C1 segment of cervical spinal cord (tissue), 14 donors: ENCODE data around the gene CNTN6.

Experiments
- DNase-seq, 14 donors: peaks; one replicate each; lab custom pipeline; 2025; lab: John Stamatoyannopoulos, UW

CNTN6 gene

GRCh38 chr3:1172644-1173043 lies 79.8 kb downstream of the CNTN6 start:
- peak in 1 of 14 donors; percentile 82 for DNase-seq

GRCh38 chr3:1179146-1179545 lies 86.3 kb downstream of the CNTN6 start:
- no peak for DNase-seq

DNA sequence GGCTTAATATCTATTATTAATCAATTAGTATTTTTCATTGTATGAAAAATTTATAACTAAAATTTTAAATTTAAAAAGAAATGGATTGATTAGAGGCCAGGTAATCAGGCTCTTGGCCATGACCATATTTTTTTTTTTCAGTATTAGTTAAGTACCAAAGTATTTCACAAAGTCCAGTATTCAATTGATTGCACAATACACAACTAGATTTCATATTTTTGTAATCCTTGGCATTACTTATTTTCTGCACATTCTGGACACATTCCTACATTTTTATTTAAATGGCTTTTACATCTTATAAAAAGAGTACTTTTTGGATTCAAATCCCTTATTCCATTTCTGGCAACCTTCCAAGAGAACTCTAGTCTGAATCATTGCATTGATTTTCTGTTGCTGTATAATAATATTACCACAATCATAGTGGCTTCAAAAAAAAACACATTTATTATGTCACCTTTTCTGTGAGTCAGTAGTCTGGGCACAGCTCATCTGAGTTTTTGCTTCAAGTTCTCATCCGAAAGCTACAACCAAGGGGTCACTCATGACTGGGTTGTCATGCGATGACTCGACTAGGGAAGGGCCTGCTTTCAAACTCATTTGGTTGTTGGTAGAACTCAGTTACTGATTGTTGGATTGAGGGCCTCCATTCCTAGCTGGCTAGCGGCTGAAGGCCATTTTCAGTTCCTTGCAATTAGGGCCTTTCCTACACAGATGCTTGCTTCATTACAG lies 90.7 kb downstream of the CNTN6 start:
- no peak for DNase-seq

- no peak for DNase-seq
These were observed 97.7 kb downstream of the CNTN6 start for GRCh38 chr3:1190569-1190968.

GRCh38 chr3:1191026-1191425 lies 98.2 kb downstream of the CNTN6 start:
- DNase-seq, result no peak

GRCh38 chr3:1195947-1196346 lies 103.1 kb downstream of the CNTN6 start:
- no peak for DNase-seq

- DNase-seq, result no peak
These were observed 104.2 kb downstream of the CNTN6 start for GRCh38 chr3:1197051-1197450.

GRCh38 chr3:1200371-1200770 lies 107.5 kb downstream of the CNTN6 start:
- DNase-seq, result no peak

DNA sequence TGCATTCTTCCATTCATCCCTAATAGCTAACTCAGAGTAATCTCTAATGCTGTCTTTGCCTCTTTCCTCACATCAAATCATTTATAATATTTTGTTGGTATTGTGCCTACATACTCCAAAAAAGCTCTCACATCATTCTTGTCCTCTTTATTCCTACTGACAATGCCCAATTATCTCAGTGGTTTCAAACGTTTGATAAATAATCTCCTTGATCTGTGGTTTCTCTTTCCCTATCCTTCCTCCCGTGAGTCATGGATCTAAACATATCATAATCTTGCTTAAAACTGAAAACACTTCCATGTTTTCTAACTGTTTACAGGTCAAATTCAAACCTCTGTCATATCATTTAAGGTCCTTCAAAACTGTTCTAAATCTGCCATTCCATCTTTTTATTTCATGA lies 115.1 kb downstream of the CNTN6 start:
- no peak for DNase-seq

- DNase-seq, result no peak
These were observed 122.1 kb downstream of the CNTN6 start for GRCh38 chr3:1214933-1215332.

DNA sequence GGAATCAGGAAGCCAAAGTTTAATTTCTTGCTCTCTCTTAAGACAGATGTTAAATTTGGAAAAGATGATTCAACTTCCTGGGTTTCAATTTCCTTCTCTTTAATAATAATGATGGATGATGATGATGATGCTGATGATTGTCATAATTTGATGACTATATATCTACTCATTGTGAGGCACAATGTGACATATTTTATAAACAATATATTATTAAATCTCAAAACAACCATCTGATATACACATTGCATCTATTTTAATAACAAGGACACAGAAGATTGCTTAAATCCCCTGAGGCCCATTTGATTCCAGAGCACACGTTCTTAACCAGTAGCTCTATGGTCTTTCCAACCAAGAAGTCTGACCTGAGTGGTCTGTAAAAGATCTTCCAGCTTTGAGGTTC lies 124.0 kb downstream of the CNTN6 start:
- DNase-seq, result no peak

GRCh38 chr3:1227111-1227510 lies 134.3 kb downstream of the CNTN6 start:
- DNase-seq, result no peak

DNA sequence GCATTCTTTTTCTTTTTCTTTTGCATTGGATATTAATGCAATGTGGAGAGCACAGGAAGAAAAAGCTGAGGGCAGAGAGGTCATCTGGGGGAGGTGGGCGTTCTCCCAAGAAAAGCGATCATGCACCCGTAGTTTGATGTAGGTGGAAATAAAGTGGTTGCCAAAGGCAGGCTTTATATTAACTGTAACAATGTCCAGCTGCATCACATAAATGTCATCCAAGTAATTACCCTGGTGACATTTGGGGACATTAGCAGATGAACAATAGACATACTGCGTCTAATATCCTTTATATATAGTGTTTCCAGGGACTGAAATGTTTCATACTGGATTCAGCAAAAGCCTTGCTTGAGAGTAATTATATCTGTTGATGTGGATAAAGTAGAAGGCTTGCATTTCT lies 135.5 kb downstream of the CNTN6 start:
- no peak for DNase-seq

DNA sequence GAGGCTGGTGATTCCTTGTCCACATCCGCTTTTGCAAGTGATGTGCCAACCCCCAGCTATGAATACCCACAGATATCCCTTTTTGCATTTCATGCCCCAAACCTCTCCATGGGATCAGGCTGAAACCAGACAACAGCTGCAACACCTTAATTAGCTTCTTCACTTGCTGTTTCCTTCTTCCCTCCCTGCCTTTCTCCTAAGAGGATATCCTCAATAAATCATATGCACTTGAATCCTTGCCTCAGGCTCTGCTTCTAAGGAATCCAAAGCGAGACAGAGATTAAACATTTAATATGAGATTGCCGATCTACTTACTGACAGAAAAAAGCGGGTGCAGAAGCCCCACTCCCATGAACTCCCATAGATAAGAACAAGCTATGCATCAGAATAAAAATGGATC lies 138.1 kb downstream of the CNTN6 start:
- no peak for DNase-seq

- DNase-seq, result no peak
These were observed 139.5 kb downstream of the CNTN6 start for GRCh38 chr3:1232276-1232675.

DNA sequence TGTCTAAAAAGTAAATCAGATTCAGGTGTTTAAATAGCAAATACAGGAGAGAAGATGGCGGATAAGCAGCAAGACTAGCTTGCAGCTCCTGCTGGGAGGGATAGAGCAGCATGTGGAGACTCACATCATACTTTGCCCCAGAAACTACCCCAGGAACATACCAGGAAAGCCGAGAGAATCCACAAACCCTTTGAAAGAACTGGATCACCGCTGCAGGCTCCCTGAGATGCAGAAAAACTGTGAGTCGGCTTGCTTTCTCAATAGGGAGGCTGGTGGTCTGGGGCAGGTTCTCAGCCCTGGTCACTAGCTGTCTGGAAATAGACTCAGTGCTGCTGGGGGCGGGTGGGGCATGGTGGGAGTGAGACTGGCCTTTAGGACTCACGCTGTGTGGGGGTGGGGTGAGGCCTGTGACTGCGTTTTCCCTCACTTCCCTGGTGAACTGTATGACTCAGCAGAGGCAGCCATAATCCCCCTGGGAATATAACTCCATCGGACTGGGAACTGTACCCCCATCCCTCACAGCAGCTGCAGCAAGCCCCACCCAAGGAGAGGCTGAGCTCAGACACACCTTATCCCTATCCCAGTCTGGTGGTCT lies 142.8 kb downstream of the CNTN6 start:
- no peak for DNase-seq

GRCh38 chr3:1251282-1252060 lies 158.6 kb downstream of the CNTN6 start:
- no peak for DNase-seq

GRCh38 chr3:1252061-1252430 lies 159.2 kb downstream of the CNTN6 start:
- no peak for DNase-seq

GRCh38 chr3:1262246-1262645 lies 169.4 kb downstream of the CNTN6 start:
- peak in 1 of 14 donors; percentile 8 for DNase-seq

- no peak for DNase-seq
These were observed 170.3 kb downstream of the CNTN6 start for GRCh38 chr3:1263121-1263520.

GRCh38 chr3:1269808-1270207 lies 177.0 kb downstream of the CNTN6 start:
- DNase-seq, result no peak

- DNase-seq, result peak in 3 of 14 donors; percentile 0 to 94 (median 7)
These were observed 179.9 kb downstream of the CNTN6 start for GRCh38 chr3:1272546-1273265.
